ENCODE data around the gene MEGF6. TPM values are rescaled to one million over a fixed set of nuclear protein-coding genes. Genes with fewer than 3 reads are reported as not detected.

MEGF6 gene
- total and polyA plus RNA-seq, 11 donors: 1.9 to 16.2 (median 5.1) TPM

DNA sequence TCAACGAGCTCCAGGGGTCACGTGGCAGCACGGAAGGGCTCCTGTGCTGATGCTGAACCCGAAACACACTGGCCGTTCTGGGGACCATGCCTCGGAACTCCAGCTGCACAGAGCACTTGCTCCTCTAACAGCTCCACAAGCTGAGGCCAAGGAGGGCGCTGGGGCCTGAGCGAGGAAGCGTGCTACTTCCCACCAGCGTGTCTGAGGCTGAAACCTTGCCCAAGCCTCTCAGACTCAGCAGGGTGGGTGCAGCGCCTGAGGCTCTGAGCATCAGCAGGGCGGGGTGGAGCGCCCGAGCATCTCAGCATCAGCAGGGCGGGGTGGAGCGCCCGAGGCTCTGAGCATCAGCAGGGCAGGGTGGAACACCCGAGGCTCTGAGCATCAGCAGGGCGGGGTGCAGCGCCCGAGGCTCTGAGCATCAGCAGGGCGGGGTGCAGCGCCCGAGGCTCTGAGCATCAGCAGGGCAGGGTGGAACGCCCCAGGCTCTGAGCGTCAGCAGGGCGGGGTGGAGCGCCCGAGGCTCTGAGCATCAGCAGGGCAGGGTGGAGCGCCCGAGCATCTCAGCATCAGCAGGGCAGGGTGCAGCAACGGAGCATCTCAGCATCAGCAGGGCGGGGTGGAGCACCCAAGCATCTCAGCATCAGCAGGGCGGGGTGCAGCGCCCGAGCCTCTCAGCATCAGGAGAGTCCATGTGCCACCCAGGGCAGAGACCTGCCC is 29.0 kb upstream of the MEGF6 start:
- DNase-seq: no peak
- TF ChIP-seq POLR2A (IDR thresholded peaks at IDR 0.05): no peak
- TF ChIP-seq, protein P1, sequence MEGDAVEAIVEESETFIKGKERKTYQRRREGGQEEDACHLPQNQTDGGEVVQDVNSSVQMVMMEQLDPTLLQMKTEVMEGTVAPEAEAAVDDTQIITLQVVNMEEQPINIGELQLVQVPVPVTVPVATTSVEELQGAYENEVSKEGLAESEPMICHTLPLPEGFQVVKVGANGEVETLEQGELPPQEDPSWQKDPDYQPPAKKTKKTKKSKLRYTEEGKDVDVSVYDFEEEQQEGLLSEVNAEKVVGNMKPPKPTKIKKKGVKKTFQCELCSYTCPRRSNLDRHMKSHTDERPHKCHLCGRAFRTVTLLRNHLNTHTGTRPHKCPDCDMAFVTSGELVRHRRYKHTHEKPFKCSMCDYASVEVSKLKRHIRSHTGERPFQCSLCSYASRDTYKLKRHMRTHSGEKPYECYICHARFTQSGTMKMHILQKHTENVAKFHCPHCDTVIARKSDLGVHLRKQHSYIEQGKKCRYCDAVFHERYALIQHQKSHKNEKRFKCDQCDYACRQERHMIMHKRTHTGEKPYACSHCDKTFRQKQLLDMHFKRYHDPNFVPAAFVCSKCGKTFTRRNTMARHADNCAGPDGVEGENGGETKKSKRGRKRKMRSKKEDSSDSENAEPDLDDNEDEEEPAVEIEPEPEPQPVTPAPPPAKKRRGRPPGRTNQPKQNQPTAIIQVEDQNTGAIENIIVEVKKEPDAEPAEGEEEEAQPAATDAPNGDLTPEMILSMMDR (IDR thresholded peaks at IDR 0.05): no peak
- 88 to 92% (median 91%) methylated on average over 10 to 36 of the region's 36 CpGs for WGBS, 4 donors

DNA sequence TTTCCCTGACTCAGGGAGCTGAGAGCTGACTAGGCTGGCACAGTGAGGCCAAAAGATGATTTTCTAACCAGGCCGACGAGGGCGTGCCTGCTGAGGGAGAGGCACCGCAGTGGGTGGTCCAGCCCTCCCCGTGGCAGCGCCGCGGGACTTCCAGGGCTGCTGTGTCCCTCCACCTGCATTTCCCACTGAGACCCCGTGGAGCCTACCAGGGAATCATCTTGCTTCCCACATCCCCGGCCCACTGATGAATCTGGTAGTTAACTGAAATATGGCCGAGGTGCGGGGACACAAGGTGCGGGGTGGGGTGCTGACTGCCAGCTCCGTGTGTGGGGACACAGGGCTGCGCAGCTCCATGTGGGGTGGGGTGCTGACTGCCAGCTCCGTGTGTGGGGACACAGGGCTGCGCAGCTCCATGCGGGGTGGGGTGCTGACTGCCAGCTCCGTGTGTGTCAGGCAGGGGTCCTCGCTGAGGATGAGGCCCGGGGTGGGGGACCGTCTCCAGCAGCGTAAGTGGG is 28.1 kb upstream of the MEGF6 start:
- Histone ChIP-seq H3K36me3 (peaks cover 0 to 83% (median 58%) of the 10 kb centered on the region in 9 donors), H3K4me1 (no peaks in the 10 kb centered on the region), H3K4me3 (no peak overlapping the region), H3K27me3 (no peaks in the 10 kb centered on the region), H3K9me3 (no peaks in the 10 kb centered on the region), H3K27ac (no peak overlapping the region)
- TF ChIP-seq POLR2A (IDR thresholded peaks at IDR 0.05): no peak
- TF ChIP-seq, protein P1 (IDR thresholded peaks at IDR 0.05): no peak
- no peak for DNase-seq
- no peak for ATAC-seq
- WGBS, 4 donors: 89 to 94% (median 92%) methylated on average over 15 to 23 of the region's 23 CpGs
- intact Hi-C loops (cut with DNase I): no loop called here

More for the DNA sequence above, 29.0 kb upstream of the MEGF6 start:
- no peak overlapping the region for H3K4me3 ChIP-seq
- H3K36me3 ChIP-seq: peaks cover 0 to 82% (median 57%) of the 10 kb centered on the region in 9 donors
- H3K9me3 ChIP-seq: no peaks in the 10 kb centered on the region
- no peaks in the 10 kb centered on the region for H3K27me3 ChIP-seq
- intact Hi-C loops (cut with DNase I): loop anchor here in 1 of 10 donors (10.0 kb wide), 1 partner anchor 85 kb away; no protein-coding TSS in a partner anchor
- no peak overlapping the region for H3K27ac ChIP-seq
- ATAC-seq: no peak
- H3K4me1 ChIP-seq: no peaks in the 10 kb centered on the region

DNA sequence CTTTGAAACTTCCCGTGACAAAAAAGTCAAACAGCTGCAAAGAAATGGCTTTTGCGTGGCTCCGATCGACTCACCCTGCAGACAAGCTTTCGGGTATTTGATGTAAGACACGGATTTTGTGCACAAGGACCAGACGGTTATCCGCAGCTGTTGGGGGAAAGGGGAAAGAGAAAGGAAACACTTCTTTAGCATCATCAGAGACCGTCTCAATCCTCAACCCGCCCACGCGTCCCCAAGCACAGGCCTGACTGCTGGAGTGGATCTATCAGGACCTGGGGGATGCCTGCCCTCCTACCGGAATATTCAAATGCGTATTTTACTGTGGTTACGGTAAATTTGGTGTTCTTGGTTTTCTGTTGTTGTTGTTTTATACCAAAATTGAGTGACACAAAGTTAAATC is 27.4 kb upstream of the MEGF6 start:
- H3K9me3 ChIP-seq: no peaks in the 10 kb centered on the region
- ATAC-seq: no peak
- TF ChIP-seq POLR2A (IDR thresholded peaks at IDR 0.05): no peak
- TF ChIP-seq, protein P1 (IDR thresholded peaks at IDR 0.05): no peak
- H3K27ac ChIP-seq: no peak overlapping the region
- 84 to 94% (median 91%) methylated on average over 15 of the region's 15 CpGs for WGBS, 4 donors
- no peaks in the 10 kb centered on the region for H3K4me1 ChIP-seq
- intact Hi-C loops (cut with DNase I): no loop called here
- no peak overlapping the region for H3K4me3 ChIP-seq
- DNase-seq: no peak
- peaks cover 0 to 91% (median 63%) of the 10 kb centered on the region in 9 donors for H3K36me3 ChIP-seq
- H3K27me3 ChIP-seq: no peaks in the 10 kb centered on the region

DNA sequence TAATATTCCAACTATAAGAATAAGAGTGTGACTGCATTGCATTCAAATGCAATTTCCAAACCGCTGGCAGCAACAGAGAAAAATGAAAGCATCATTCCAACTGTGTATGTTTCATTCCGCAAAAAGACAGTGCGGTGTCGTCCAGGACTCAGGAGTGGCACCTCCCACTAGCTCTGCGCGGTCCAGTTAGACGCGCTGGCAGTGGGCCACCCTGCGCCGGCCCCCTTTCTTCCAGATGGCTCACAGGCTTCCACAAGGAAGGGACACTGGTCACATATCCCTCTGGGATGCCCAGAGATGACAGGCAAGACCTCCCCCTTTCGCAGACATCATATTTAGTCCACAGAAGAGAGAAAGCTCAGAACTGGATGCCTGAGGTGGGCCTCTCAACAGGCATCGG is 26.7 kb upstream of the MEGF6 start:
- no peaks in the 10 kb centered on the region for H3K9me3 ChIP-seq
- TF ChIP-seq POLR2A (IDR thresholded peaks at IDR 0.05): no peak
- TF ChIP-seq, protein P1 (IDR thresholded peaks at IDR 0.05): no peak
- WGBS, 4 donors: 86 to 93% (median 89%) methylated on average over 12 of the region's 12 CpGs
- H3K4me1 ChIP-seq: no peaks in the 10 kb centered on the region
- no peaks in the 10 kb centered on the region for H3K27me3 ChIP-seq
- intact Hi-C loops (cut with DNase I): no loop called here
- H3K27ac ChIP-seq: no peak overlapping the region
- ATAC-seq: no peak
- no peak for DNase-seq
- H3K4me3 ChIP-seq: no peak overlapping the region
- peaks cover 0 to 94% (median 67%) of the 10 kb centered on the region in 9 donors for H3K36me3 ChIP-seq

Measured in heart left ventricle (tissue), 16 donors.